GM12878 (cell line): ENCODE data around the gene UBA7. TPM values are rescaled to one million over a fixed set of nuclear protein-coding genes. Genes with fewer than 3 reads are reported as not detected.

ENCODE experiments used
- ATAC-seq: fragments of 200-7000 bp; cut with Tn5 transposase; 3 replicates; pipeline ENCODE4 v1.9.1; 2020; ENCODE audit warnings: mild to moderate bottlenecking, moderate library complexity
- BruUV-seq: library from RNA; stranded (reverse); fragments of 400-500 nt; replicated peaks from 2 replicates; lab custom pipeline; 2021; lab: Mats Ljungman, UMichigan
- CTCF ChIA-PET: fragments of 300-600 bp; sonication (Branson Sonifier 250); formaldehyde crosslinking; extraction: SDS; loops from one replicate; lab custom pipeline; 2021; ENCODE audit warnings: inconsistent platforms; lab: Yijun Ruan, JAX
- POLR2A ChIA-PET: fragments of 350-600 bp; formaldehyde crosslinking; extraction: SDS; loops from one replicate; lab custom pipeline; 2021; ENCODE audit warnings: inconsistent platforms; lab: Charles Lee
- RAD21 ChIA-PET: fragments of 300-600 bp; sonication (Branson Sonifier 250); formaldehyde crosslinking; loops from one replicate; lab custom pipeline; 2023; ENCODE audit warnings: antibody characterized with exemption; ENCODE audit not compliant: unreplicated experiment; lab: Charles Lee
- SMC1A ChIA-PET: fragments of 300-600 bp; sonication (Branson Sonifier 250); formaldehyde crosslinking; loops from one replicate; lab custom pipeline; 2023; ENCODE audit not compliant: unreplicated experiment, uncharacterized antibody; lab: Charles Lee
- DNase-seq: peaks from one replicate; pipeline ENCODE4 v3.0.0-alpha.2; 2011; ENCODE audit warnings: low read depth, low spot score
- FAIRE-seq: peaks from 3 replicates; lab custom pipeline; 2011; peaks lifted over from hg19 to GRCh38; lab: Jason Lieb, UNC
- H2AFZ ChIP-seq: 2 replicates; pipeline ENCODE4 v1.6.0; 2011; ENCODE audit warnings: low read depth, low read length, control low read depth; ENCODE audit not compliant: control insufficient read depth
- H3K27ac ChIP-seq: 2 replicates; pipeline ENCODE4 v1.5.1; 2011; ENCODE audit warnings: control low read depth; ENCODE audit not compliant: control insufficient read depth, insufficient read depth
- H3K27me3 ChIP-seq, 2 experiments: replicated peaks in 1 of 2; 2 replicates each; pipeline versions ENCODE4 v1.6.0 to v1.6.1; 2011; ENCODE audit warnings: low read length in 1 of 2; ENCODE audit not compliant: control insufficient read depth in 2 of 2, insufficient read depth in 2 of 2
- H3K36me3 ChIP-seq, 2 experiments: 2 replicates each; pipeline ENCODE4 v1.5.1; 2011; ENCODE audit warnings: low read length in 1 of 2; ENCODE audit not compliant: control insufficient read depth in 2 of 2, insufficient read depth in 2 of 2
- H3K4me1 ChIP-seq: 2 replicates; pipeline ENCODE4 v1.6.1; 2011; ENCODE audit warnings: mild to moderate bottlenecking, low read length, moderate library complexity, mixed read lengths; ENCODE audit not compliant: control insufficient read depth, insufficient read depth
- H3K4me2 ChIP-seq: 2 replicates; pipeline ENCODE4 v1.6.0; 2011; ENCODE audit warnings: control low read depth; ENCODE audit not compliant: control insufficient read depth, insufficient read depth
- H3K4me3 ChIP-seq: fragments of 200-600 bp; sonication (generic); 2 replicates; pipeline ENCODE4 v1.5.1; 2016
- H3K79me2 ChIP-seq: 2 replicates; pipeline ENCODE4 v1.6.0; 2011; ENCODE audit warnings: low read length; ENCODE audit not compliant: control insufficient read depth, insufficient read depth
- H3K9ac ChIP-seq: 2 replicates; pipeline ENCODE4 v1.8.0; 2011; ENCODE audit warnings: low read length, control low read depth, mixed read lengths; ENCODE audit not compliant: control insufficient read depth, insufficient read depth
- H3K9me3 ChIP-seq: replicated peaks from 3 replicates; pipeline ENCODE4 v1.5.1; 2011; ENCODE audit warnings: mild to moderate bottlenecking, low read length; ENCODE audit not compliant: control insufficient read depth, insufficient read depth
- H4K20me1 ChIP-seq: 2 replicates; pipeline ENCODE4 v1.6.0; 2011; ENCODE audit not compliant: control insufficient read depth, insufficient read depth
- CUX1 ChIP-seq: IDR thresholded peaks from 2 replicates; pipeline ENCODE4 v1.6.1; 2012; ENCODE audit warnings: improper control_type of control experiment, low read depth, low read length; ENCODE audit not compliant: insufficient replicate concordance
- FOS ChIP-seq: IDR thresholded peaks from 3 replicates; pipeline ENCODE4 v1.6.1; 2011; ENCODE audit warnings: borderline replicate concordance; ENCODE audit not compliant: insufficient read length; ENCODE audit errors: extremely low read depth
- FOXK2 ChIP-seq: fragments of 450-650 bp; IDR thresholded peaks from 2 replicates; pipeline ENCODE4 v1.6.1; 2017; ENCODE audit warnings: mild to moderate bottlenecking, moderate library complexity
- MLLT1 ChIP-seq: fragments of 450-650 bp; IDR thresholded peaks from 2 replicates; pipeline ENCODE4 v1.6.1; 2016; ENCODE audit warnings: mild to moderate bottlenecking
- NFXL1 ChIP-seq: fragments of 450-650 bp; IDR thresholded peaks from 2 replicates; pipeline ENCODE4 v1.6.1; 2017; ENCODE audit warnings: antibody characterized with exemption, mild to moderate bottlenecking, borderline replicate concordance
- SMAD1 ChIP-seq: fragments of 450-650 bp; IDR thresholded peaks from 2 replicates; pipeline ENCODE4 v1.6.1; 2018; ENCODE audit warnings: mild to moderate bottlenecking, low read depth; ENCODE audit not compliant: partially characterized antibody
- ZNF687 ChIP-seq: fragments of 450-650 bp; IDR thresholded peaks from 2 replicates; pipeline ENCODE4 v1.6.1; 2017; ENCODE audit warnings: mild to moderate bottlenecking, moderate library complexity
- WGBS: methylation state at CpG from one replicate; pipeline ENCODE4 v1.1.6; 2016; ENCODE audit warnings: low lambda C conversion rate; ENCODE audit not compliant: insufficient replicate concordance, insufficient coverage; ENCODE audit errors: missing lambda C conversion rate; 5-methylcytosine and 5-hydroxymethylcytosine counted together
- in situ Hi-C: fragments of 300-500 bp; cut with MboI; formaldehyde crosslinking; loops from 9 replicates; pipeline ENCODE4 v1.14.3; 2018; ENCODE audit warnings: mixed read lengths
- intact Hi-C: fragments of 100-400 bp; cut with micrococcal nuclease; formaldehyde crosslinking; loops from one replicate; pipeline ENCODE4 v1.14.2; 2022; ENCODE audit not compliant: unreplicated experiment
- polyA plus RNA-seq, 11 experiments: library from polyadenylated mRNA; depleted of rRNA in 4 of 11; unstranded in 6 of 11; stranded (reverse) in 5 of 11; fragments of >200 nt; fragmentation: Nextera tagmentation in 4 of 11; fragmentation: Illumina TruSeq in 1 of 11; extraction: Ambion mirVana in 4 of 11; extraction: Trizol in 1 of 11; gene quantifications; 1 replicate in 1 of 11; 2 replicates in 10 of 11; pipeline versions ENCODE4 v1.2.1 to v1.2.3, GENCODE V29; 2011 to 2016; ENCODE audit warnings: inconsistent platforms in 2 of 11, missing spikeins in 2 of 11, low read depth in 1 of 11
- total RNA-seq, 4 experiments: library from RNA; depleted of rRNA in 3 of 4; stranded (reverse); fragments of >200 nt in 3 of 4; fragmentation: Illumina TruSeq in 1 of 4; extraction: Trizol in 1 of 4; gene quantifications; 2 replicates each; pipeline versions ENCODE4 v1.2.1 to v1.2.3, GENCODE V29; 2013 to 2021
- TF ChIP-seq, protein P1 (sequence below): IDR thresholded peaks from 2 replicates; pipeline ENCODE4 v1.6.1; 2012; ENCODE audit warnings: mild to moderate bottlenecking, low read depth, low read length

UBA7 gene
- total and polyA plus RNA-seq, 10 of the 15 experiments (the other 5 are each of a cell fraction or from before 2014, with no cell fraction given), result 11.8 to 116 (median 46.7) TPM

- SMC1A ChIA-PET, result interaction anchor here (0.7 to 9.4 kb wide), 3 partner anchors 13 to 105 kb away, joined by 3 to 146 read pairs (median 3); no protein-coding TSS in a partner anchor
- no peaks in the 10 kb centered on the region for H3K9me3 ChIP-seq
- H4K20me1 ChIP-seq, result no peaks in the 10 kb centered on the region
- H3K4me2 ChIP-seq, result no peak within 1 kb of the TSS
- no TSS peak for BruUV-seq
- RAD21 ChIA-PET, result interaction anchor here (8.0 kb wide), 1 partner anchor 40 kb away, joined by 182 read pairs; no protein-coding TSS in a partner anchor
- H3K4me1 ChIP-seq, result peaks cover 12% of the 10 kb centered on the region
- ATAC-seq, result no peak
- no peak for DNase-seq
- CTCF ChIA-PET, result interaction anchor here (0.8 to 12.0 kb wide), 5 partner anchors 36 to 260 kb away, joined by 3 to 327 read pairs (median 4); no protein-coding TSS in a partner anchor
- POLR2A ChIA-PET, result interaction anchor here (0.7 kb wide), 1 partner anchor 178 kb away, joined by 3 read pairs; no protein-coding TSS in a partner anchor
- no peaks in the 10 kb centered on the region; a peak in 1 of 4 replicates for H3K27me3 ChIP-seq
- no peaks in the 10 kb centered on the region for H3K36me3 ChIP-seq
- H3K79me2 ChIP-seq, result no peaks in the 10 kb centered on the region
- 9% methylated on average over 4 of the region's 4 CpGs for WGBS
- intact Hi-C loops, result no loop called here
- in situ Hi-C loops, result loop anchor here (5.0 kb wide), 1 partner anchor 108 kb away; no protein-coding TSS in a partner anchor
- no peak within 1 kb of the TSS for H3K27ac ChIP-seq
- no peak within 1 kb of the TSS for H3K9ac ChIP-seq
- FAIRE-seq, result no peak
- no peak within 1 kb of the TSS for H2AFZ ChIP-seq
- H3K4me3 ChIP-seq, result no peak within 1 kb of the TSS
- TF ChIP-seq MLLT1 (no peak), NFXL1 (no peak), FOXK2 (no peak), ZNF687 (no peak), SMAD1 (no peak), FOS (no peak), CUX1 (no peak)
- TF ChIP-seq, protein P1, sequence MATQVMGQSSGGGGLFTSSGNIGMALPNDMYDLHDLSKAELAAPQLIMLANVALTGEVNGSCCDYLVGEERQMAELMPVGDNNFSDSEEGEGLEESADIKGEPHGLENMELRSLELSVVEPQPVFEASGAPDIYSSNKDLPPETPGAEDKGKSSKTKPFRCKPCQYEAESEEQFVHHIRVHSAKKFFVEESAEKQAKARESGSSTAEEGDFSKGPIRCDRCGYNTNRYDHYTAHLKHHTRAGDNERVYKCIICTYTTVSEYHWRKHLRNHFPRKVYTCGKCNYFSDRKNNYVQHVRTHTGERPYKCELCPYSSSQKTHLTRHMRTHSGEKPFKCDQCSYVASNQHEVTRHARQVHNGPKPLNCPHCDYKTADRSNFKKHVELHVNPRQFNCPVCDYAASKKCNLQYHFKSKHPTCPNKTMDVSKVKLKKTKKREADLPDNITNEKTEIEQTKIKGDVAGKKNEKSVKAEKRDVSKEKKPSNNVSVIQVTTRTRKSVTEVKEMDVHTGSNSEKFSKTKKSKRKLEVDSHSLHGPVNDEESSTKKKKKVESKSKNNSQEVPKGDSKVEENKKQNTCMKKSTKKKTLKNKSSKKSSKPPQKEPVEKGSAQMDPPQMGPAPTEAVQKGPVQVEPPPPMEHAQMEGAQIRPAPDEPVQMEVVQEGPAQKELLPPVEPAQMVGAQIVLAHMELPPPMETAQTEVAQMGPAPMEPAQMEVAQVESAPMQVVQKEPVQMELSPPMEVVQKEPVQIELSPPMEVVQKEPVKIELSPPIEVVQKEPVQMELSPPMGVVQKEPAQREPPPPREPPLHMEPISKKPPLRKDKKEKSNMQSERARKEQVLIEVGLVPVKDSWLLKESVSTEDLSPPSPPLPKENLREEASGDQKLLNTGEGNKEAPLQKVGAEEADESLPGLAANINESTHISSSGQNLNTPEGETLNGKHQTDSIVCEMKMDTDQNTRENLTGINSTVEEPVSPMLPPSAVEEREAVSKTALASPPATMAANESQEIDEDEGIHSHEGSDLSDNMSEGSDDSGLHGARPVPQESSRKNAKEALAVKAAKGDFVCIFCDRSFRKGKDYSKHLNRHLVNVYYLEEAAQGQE, result no peak
These were observed 14.0 kb downstream of the UBA7 start, which contains the start of gene CDHR4 for GRCh38 chr3:49799761-49800160. CDHR4 (minus strand) TSS chr3:49799873; CDS start chr3:49799812, 61 bp downstream.
